ENCODE data around the gene COL18A1. TPM values are rescaled to one million over a fixed set of nuclear protein-coding genes. Genes with fewer than 3 reads are reported as not detected.

The COL18A1 gene
- total and polyA plus RNA-seq, 11 donors, result 31.7 to 109 (median 59.0) TPM

DNA sequence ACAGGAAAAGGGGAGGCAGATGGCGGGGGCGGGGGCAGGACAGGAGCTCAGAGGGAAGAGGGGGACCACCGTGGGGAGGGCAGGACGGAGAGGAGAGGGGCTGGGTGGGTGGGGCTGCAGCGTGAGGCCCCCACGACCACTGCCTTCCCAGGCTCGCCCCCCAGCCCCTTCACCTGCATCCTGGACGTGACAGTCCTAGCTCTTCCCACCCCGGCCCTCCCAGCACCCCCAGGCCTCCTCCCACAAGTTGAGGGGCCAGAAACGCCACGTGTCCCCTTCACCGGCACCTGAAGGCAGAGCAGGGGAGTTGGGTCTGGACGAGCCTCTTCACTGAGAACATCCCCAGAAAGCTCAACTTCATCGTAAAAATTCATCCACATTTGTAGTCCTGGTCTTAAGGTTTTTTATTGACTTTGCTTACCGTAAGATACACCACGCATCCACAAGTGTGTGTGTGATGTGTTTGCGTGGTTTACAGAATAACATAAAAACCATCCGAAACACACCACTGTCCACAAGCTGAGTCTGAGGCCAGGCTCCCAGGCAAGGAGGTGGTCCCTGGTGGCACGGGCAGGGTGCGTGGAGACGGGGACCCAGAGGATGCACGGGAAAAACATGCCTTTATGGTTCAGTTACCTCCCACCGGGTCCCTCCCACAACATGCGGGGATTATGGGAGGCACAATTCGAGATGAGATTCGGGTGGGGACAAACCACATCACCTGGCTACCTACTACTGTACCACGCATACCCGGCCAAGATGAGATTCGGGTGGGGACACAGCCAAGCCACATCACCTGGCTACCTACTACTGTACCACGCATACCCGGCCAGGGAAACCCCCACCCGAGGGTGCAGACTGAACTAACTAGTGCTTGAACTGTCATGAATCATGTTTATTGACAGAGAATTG is 13.9 kb upstream of the COL18A1 start:
- WGBS, 4 donors, result 88 to 94% (median 91%) methylated on average over 32 of the region's 32 CpGs
- no peaks in the 10 kb centered on the region for H3K9me3 ChIP-seq
- intact Hi-C loops (cut with DNase I), result loop anchor here in 1 of 10 donors (5.0 kb wide), 1 partner anchor 41 kb away; no protein-coding TSS in a partner anchor
- H3K4me1 ChIP-seq, result peaks cover 0 to 21% (median 17%) of the 10 kb centered on the region in 12 donors
- H3K27ac ChIP-seq, result no peak overlapping the region
- no peaks in the 10 kb centered on the region for H3K27me3 ChIP-seq
- peak in 3 of 5 donors; percentile 14 to 37 (median 25) for DNase-seq
- no peak for TF ChIP-seq CTCF (IDR thresholded peaks at IDR 0.05)
- TF ChIP-seq POLR2A (IDR thresholded peaks at IDR 0.05), result no peak
- no peaks in the 10 kb centered on the region for H3K36me3 ChIP-seq
- no peak overlapping the region for H3K4me3 ChIP-seq
- no peak for ATAC-seq

- TF ChIP-seq POLR2A (IDR thresholded peaks at IDR 0.05) (no peak), CTCF (IDR thresholded peaks at IDR 0.05) (no peak)
- Histone ChIP-seq H3K36me3 (no peaks in the 10 kb centered on the region), H3K4me3 (no peak overlapping the region), H3K27ac (no peak overlapping the region), H3K4me1 (peaks cover 0 to 12% (median 9%) of the 10 kb centered on the region in 12 donors), H3K9me3 (no peaks in the 10 kb centered on the region), H3K27me3 (no peaks in the 10 kb centered on the region)
- DNase-seq (peak in 3 of 5 donors; percentile 12 to 39 (median 15)), ATAC-seq (no peak)
- intact Hi-C loops (cut with DNase I), result loop anchor here in 1 of 10 donors (5.0 kb wide), 1 partner anchor 40 kb away; no protein-coding TSS in a partner anchor
- 90 to 97% (median 94%) methylated on average over 21 to 24 of the region's 24 CpGs for WGBS, 4 donors
Measured at GRCh38 chr21:45391743-45392572, 13.0 kb upstream of the COL18A1 start.

GRCh38 chr21:45392573-45392971 is 12.4 kb upstream of the COL18A1 start:
- no peaks in the 10 kb centered on the region for H3K36me3 ChIP-seq
- no peak overlapping the region for H3K27ac ChIP-seq
- peaks cover 0 to 7% (median 3%) of the 10 kb centered on the region in 12 donors for H3K4me1 ChIP-seq
- DNase-seq (peak in 4 of 5 donors; percentile 5 to 20 (median 12)), ATAC-seq (no peak)
- TF ChIP-seq CTCF (IDR thresholded peaks at IDR 0.05) (no peak), POLR2A (IDR thresholded peaks at IDR 0.05) (no peak)
- no peaks in the 10 kb centered on the region for H3K9me3 ChIP-seq
- no peaks in the 10 kb centered on the region for H3K27me3 ChIP-seq
- intact Hi-C loops (cut with DNase I), result loop anchor here in 1 of 10 donors (5.0 kb wide), 1 partner anchor 40 kb away; no protein-coding TSS in a partner anchor
- WGBS, 4 donors, result 83 to 91% (median 90%) methylated on average over 5 to 14 of the region's 14 CpGs
- no peak overlapping the region for H3K4me3 ChIP-seq
